ENCODE measurements around the gene PLCB3.

PLCB3 gene

GRCh38 chr11:64290352-64291261 lies 39.3 kb downstream of the PLCB3 start:
- no peak for DNase-seq

DNA sequence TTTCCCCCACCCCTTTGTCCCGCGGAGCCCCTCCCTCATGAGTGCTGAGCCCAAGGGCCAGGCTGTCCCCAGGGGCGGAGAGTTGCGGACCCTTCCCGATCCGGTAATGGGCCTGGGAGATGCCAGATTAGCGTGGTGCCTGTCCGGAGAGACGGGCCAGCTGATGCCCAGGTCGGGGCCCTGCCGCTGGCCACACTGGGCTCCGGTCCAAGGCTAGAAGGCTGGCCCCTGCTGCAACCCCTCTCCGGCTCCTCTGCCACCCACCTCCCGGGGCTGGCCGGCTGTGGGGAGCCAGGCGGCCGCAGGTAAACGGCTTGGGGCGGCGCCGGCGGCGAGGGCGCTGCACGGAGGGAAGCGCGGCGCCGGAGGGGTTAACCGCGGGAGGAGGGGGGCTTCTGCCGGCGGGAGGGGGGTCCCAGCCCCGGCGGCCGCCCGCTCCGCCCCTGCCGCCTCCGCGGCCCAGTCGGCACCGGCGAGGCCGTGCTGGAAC lies 40.0 kb downstream of the PLCB3 start, which contains the start of gene KCNK4:
Gene KCNK4 (plus strand): TSS at position 41 of the 490 bp plus-strand sequence. CDS start 1,717 bp downstream, outside the sequence.
- no peak for DNase-seq

GRCh38 chr11:64291752-64292459 lies 40.6 kb downstream of the PLCB3 start:
- no peak for DNase-seq

- DNase-seq = no peak
Measured at GRCh38 chr11:64292460-64293254, 41.3 kb downstream of the PLCB3 start.

GRCh38 chr11:64294774-64295173 lies 43.4 kb downstream of the PLCB3 start:
- no peak for DNase-seq

GRCh38 chr11:64295760-64296159 lies 44.4 kb downstream of the PLCB3 start:
- no peak for DNase-seq

DNA sequence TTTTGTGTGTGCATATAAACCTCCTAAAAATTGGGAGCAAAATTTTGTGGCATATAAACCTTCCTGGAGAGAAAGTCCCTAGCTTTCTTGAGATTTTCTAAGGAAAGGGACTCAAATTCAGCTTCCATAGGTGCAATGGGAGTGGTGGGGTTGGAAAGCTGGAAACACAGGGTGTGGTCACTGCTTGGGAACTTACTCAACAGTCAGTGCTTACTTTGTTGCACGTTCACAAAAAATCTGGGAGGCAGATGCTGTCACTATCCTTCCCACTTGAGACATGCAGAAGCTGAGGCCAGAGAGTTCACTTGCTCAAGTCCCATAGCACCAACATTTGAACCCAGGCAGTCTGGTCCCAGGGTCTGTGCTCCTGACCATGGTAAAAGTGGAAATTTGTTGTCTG lies 44.9 kb downstream of the PLCB3 start:
- DNase-seq = no peak

- DNase-seq = no peak
Measured at GRCh38 chr11:64296830-64297698, 45.7 kb downstream of the PLCB3 start.

GRCh38 chr11:64297699-64298358 lies 46.5 kb downstream of the PLCB3 start:
- no peak for DNase-seq

DNA sequence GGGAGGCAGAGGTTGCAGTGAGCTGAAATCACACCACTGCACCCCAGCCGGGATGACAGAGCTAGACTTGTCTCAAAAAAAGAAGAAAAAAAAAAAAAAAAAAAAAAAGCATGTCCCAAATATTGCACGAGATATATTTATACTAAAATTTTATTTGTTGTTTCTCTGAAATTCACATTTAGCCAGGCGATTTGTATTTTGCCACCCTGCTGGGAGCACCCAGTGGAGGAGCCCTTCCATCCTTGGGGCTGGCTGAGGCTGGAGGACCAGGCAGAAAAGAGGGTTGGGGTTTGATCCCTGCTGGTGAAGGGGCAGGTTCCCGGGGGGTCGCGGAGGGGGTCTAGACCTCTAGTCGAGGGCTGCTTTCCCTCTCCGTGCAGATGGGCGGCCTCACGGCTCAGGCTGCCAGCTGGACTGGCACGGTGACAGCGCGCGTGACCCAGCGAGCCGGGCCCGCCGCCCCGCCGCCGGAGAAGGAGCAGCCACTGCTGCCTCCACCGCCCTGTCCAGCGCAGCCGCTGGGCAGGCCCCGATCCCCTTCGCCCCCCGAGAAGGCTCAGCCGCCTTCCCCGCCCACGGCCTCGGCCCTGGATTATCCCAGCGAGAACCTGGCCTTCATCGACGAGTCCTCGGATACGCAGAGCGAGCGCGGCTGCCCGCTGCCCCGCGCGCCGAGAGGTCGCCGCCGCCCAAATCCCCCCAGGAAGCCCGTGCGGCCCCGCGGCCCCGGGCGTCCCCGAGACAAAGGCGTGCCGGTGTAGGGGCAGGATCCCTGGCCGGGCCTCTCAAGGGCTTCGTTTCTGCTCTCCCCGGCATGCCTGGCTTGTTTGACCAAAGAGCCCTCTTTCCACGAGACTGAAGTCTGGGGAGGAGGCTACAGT lies 47.9 kb downstream of the PLCB3 start:
- DNase-seq = no peak

DNA sequence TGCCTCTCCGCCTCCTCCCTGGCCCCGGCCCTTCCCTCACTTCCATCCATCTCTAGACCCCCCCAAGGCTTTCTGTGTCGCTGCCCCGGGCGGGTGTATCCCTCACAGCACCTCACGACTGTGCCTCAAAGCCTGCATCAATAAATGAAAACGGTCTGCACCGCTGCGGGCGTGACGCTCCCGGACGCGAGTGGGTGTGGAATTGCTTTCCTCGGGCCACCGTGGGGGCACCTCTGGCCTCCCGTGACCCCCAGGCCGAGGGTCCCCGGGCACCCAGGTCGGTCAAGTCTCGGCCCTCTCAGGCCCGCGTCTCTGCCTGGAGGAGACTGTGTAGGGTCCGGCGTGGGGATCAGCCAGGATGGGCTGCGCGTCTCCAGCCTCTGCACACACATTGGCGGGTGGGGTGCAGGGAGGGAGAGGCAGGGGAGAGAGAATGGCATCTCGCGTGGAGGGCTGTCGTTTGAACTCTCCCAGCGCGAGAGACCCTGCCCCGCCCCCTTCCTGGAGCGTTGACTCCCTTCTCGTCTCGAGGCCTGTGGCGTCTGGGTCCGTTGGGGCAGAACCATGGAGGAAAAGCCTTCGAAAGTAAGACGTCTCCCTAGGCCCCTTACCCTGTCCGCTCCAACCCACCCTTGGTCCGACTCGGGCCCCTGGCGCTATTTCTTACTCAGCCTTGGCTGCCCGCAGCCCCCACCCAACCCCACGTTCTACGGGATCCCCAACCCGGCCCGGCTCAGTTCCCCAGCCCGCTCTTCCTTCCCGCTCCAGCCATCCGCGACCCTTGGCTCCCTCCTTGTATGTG lies 48.7 kb downstream of the PLCB3 start, which contains the start of gene CATSPERZ:
Gene CATSPERZ (plus strand): TSS at position 512 of the 802 bp plus-strand sequence. CDS start 53 bp downstream, at position 565.
- DNase-seq = no peak

DNA sequence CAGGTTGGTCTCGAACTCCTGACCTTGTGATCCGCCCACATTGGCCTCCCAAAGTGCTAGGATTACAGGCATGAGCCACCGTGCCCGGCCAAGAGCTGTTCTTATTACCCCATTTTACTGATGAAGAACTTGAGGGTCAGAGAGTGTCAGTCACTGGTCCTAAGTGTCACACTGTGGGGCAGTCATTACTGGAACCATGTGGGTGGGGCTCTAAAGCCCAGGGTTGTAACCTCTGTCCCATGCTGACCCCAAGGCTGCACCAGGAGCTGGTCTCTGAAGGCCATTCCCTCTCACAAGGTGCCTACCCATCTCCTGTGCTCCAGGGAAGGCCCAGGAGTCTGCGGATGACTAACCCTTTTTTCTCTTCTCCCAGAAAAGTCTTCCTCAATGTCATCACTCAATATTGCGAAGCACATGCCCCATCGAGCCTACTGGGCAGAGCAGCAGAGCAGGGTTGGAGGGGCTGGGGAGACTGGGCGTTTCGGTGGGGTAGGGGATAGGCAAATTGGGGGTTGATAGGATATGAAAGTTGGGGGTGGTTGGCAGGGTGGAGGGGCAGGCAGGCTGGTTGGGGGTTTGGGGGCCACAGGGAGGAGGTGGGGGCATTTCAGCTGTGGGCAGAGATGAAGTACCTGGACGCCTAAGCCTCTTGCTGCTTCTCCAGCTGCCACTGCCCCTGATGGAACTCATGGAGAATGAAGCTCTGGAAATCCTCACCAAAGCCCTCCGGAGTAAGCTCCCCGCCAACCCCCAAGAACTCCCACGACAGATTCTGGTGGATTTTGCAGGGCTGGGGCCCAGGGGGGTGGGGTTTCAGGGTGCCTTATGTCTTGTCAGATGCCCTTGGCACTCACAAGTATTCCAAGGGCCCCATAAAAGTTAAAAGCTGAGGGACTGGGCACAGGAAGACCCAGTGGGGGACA lies 52.0 kb downstream of the PLCB3 start:
- no peak for DNase-seq

DNA sequence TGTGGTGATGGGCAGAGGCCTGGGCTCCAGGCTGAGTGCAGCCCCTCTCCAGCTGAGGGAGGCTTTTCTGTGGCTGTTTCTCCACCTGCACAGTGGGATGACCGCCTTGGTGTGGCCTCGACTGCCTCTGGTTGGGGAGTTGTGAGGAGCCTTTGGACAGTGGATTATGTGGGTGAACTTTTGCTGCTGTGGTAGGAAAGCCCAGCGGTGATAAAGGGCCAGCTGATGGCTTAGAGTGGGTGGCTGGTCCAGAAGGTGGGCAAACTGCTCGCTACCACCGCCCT lies 52.6 kb downstream of the PLCB3 start:
- DNase-seq = no peak

GRCh38 chr11:64304316-64305072 lies 53.2 kb downstream of the PLCB3 start:
- peak; percentile 94 to 97 for DNase-seq

DNA sequence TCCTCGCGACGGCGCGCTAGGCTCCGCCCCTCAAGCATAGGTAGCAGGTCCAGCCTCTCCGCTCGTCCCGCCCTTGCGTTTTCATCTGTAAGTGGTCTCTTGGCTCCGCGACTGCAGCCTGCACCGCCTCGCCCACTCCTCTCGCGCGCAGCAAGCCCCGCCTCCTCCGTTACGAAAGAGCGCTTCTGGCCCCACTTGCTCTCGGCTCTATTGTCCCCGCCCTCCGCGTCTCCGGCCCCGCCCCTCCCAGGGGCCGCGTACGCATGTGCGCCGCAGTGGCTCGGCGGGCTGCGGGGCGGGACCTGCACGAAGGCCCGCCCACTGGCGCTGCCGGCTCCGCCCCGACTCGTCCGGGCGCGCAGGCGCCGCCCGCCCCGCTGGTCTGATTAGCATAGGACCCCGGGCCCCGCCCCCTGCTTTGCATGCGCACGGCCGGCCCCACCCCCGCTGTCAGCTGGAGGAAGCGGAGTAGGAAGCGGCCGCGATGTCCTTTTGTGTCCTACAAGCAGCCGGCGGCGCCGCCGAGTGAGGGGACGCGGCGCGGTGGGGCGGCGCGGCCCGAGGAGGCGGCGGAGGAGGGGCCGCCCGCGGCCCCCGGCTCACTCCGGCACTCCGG lies 53.9 kb downstream of the PLCB3 start, which contains the start of gene ESRRA:
Gene ESRRA (plus strand): TSS at position 450 of the 616 bp plus-strand sequence. CDS start 1,656 bp downstream, outside the sequence.
- peak; percentile 99 to 100 for DNase-seq

DNA sequence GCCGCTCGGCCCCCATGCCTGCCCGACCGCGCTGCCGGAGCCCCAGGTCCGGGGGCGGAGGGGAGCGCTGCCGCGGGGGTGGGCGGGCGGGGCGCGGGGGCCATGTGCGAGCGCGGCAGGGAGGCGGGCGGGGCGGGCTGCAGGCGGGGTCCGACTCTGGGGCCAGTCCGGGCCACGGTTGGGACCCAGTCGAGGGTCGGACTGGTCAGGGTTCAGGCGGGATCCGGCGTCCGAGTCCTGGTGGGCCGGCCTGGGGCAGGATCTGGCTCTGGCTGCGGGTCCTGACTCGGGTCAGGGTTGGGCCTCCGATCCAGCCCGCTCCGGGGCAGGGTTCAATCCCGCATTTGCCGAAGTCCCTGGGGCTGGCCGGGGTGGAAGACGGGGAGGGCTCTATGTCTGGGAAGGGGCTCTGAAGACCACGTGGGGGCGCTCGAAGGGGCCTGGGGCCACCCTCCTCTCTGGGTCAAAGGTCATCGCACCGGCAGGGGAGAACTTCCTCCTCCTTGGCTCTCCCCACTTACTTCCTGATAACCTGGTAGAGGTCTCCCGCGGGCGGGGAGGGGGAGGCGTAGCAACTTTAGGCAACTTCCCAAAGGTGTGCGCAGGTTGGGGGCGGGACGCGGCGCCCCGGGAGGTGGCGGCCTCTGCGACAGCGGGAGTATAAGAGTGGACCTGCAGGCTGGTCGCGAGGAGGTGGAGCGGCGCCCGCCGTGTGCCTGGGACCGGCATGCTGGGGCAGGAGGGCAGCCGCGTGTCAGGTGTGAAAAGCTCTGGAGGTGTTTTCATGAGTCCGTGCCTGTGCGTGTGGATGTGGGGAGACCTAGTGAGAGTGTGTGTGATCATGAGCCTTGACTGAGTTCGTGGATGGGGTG lies 54.6 kb downstream of the PLCB3 start:
- peak; percentile 64 to 72 for DNase-seq

Data from activated CD4-positive, alpha-beta T cell treated with anti-CD3 and anti-CD28 coated beads, Interleukin-2, amount 50 U/mL, for 4 hours (primary cell).